NOMO-1 treated with dmso at 0.1 percent for 144 hours (cell line): ENCODE results near the gene EHD1.
"Not testable (repeated sequence)": the region's sequence is repeated elsewhere in the genome, so short reads cannot be mapped to it uniquely, and the experiment has no call there.

Source experiments
- DNase-seq: peaks from one replicate; lab custom pipeline; 2025; ENCODE audit not compliant: unreplicated experiment; lab: John Stamatoyannopoulos, UW

EHD1 gene

DNA sequence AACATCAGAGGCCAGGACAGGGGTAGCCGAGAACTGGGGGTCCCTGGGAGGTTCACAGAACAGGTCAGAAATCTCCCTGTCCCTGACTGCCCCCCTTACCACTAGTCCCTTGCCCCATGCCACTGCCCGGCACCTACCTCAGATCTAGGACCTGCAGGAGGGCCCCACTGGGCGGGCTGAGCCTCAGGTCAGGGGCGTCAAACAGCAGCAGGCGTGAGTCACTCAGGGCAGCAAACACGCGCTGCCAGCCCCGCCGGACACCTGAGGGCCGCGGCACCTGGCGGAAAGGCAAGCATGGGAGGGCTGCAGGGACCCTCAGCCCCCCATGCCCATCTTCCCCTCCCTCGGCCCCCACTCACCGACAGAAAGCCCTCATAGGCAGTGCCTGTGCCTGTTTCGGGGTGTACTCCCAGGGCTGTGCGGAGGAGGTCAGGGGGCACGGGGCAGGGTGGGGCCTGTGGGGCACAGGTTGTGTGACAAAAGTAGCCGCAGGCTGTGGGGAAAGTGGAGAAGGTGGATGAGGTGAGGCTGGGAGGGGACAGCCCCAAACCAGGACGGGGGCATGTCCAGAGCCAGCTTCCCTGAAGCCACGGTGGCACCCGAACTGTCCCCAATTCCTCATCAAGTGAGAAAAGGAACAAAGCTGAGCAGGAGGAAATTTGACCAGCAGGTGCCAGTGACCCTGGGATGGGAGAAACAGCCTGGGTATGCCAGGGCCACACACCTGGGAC is 45.8 kb downstream of the EHD1 start:
- no peak for DNase-seq

DNA sequence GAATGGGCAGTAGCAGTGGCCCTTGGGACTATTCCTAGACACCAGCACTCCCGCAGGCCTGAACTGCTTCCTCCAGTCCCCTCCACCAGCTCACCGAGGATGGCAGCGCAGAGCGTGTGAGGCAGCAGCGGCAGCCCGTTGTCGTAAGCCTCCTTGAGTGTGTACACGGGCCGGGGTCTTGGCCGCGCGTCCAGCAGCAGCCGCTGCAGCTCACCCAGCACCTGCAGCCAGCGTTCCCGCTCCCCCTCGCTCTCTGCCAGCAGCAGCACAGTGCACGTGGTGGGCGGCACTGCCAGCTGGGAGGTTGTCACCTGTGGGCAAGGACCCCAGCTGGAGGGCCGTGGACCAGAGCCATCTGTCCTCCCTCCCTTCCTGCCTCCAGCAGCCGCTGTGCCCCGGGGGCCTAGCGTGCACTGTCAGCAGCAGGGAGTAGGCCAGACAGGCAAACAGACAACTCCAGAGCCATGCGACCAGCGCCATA is 47.0 kb downstream of the EHD1 start:
- no peak for DNase-seq

DNA sequence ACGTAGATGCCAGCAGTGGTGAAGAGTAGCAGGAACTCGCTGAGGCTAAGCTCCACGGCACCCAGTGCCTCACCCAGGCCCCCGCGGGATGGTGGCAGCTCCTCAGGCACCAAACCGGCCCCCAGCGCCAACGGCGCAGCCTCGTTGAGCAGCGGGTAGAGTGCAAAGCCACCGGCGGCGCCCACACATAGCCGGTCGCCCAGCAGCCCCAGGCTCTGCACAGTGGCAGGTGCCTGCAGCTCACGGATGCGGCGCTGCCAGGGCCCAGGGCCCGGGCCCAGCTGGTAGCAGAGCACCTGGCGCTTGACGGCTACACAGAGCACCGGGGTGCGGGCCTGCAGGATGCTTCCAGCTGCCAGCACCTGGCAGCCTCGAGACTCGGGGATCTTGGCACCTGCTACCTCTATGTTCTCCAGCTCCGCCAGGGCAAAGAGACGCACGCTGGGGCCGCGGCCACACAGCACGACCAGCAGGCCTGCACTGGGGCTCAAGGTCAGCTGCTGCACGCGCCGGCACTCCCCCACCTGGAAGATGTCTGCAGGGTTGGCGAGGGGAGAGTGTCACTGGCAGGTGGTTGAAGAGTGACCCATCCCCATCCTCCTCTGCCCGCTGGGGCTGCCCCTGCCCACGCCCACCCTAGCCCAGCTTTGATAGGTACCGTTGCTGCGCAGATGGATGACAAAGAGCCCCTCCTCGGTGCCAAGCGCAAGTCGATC is 48.7 kb downstream of the EHD1 start:
- DNase-seq = no peak

- DNase-seq = no peak
These were observed 51.0 kb downstream of the EHD1 start for GRCh38 chr11:64827451-64827839.

- no peak for DNase-seq
These were observed 51.6 kb downstream of the EHD1 start for GRCh38 chr11:64826578-64827450.

- DNase-seq = no peak
These were observed 52.4 kb downstream of the EHD1 start for GRCh38 chr11:64826062-64826461.

- DNase-seq = no peak
These were observed 54.8 kb downstream of the EHD1 start for GRCh38 chr11:64823568-64824119.

DNA sequence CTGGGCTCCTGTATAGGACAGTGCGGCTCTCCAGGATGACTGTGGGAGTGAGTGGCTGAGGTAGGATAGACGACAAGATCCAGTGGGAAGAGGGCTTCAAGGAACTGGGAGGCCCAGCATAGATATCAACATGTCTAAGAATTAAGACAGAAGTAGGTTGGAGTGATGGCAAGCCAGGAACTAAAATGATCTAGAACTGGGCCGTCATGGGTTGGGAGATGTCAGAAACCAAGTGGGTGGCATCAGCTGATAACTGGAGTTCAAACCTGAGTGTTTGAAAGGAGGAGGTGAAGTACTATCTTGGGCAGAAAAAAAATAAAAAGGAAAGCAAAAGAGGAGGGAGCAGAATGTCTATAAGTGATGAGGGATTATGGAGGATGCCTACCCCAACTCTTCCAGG is 60.9 kb downstream of the EHD1 start:
- no peak for DNase-seq

DNA sequence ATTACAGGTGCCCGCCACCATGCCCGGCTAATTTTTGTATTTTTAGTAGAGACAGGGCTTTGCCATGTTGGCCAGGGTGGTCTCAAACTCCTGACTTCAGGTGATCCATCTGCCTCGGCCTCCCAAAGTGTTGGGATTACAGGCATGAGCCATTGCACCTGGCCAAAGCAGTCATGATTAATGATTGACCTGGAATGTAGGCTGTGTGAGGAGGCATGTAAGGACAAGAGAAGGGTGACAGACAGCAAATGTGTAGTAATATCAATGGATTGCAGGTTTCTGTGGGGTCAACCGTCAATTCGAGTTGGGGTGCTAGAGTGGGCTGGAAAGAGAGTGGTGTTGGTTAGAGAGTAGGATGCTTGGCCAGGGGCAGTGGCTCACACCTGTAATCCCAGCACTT is 63.0 kb downstream of the EHD1 start:
- DNase-seq = not testable (repeated sequence)

DNA sequence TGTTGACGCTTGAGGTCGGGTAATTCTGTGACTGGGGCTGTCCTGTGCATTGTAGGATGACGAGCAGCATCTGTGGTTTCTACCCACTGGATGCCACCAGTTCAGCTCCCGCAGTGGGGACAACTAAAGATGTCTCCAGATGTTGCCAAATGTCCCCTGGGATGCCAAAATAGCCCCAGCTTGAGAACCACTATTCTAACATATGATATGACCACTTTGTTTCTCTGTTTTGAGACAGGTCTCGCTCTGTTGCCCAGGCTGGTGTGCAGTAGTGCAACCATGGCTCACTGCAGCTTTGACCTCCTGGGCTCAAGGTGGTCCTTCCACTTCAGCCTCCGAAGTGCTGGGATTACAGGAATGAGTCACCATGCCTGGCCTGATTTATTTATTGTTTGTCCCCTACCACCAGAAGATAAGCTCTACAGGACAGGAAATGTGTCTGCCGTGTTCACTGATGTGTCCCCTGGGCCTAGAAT is 63.7 kb downstream of the EHD1 start:
- no peak for DNase-seq

DNA sequence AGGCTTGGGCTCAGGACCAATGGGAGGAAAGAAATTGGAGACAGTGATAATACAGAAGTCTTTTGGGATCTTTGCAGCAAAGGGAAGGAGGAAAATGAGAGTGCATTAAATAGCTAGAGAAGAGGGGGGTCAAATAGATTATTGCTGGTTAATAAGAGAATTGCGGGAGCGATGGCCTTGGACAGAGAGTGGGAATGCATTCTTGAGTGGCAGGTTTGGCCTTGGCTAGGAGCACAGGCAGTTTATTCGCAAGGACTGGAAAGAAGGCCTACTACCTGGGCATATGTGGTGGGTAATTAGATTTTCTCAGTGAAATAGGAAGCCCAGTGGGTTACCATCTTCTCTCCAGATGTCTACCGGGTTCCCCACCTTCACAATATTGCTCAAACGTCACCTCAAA is 64.6 kb downstream of the EHD1 start:
- no peak for DNase-seq

DNA sequence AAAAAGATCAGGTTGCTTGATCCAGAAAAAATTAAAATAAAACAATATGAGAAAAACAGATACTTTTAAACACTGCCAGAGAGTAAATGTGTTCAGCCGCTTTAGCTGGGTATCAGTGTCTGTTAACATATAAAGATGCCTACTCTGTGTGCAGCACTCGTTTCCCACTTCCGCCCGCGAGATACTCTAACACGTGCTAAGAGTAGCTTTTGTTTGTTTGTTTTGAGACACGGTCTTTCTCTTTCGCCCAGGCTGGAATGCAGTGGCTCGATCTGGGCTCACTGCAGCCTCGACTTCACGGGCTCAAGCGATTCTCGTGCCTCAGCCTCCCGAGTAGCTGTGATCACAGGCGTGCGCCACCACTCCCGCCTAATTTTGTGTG is 67.5 kb downstream of the EHD1 start:
- DNase-seq = no peak

- DNase-seq = peak; percentile 94
These were observed 68.0 kb downstream of the EHD1 start, which contains the start of gene MEN1 for GRCh38 chr11:64810271-64810890. Gene MEN1, minus strand, starts transcription at chr11:64810551. Its CDS starts 442 bp downstream, at chr11:64810109.

- DNase-seq = no peak
These were observed 68.6 kb downstream of the EHD1 start for GRCh38 chr11:64809781-64810241.

DNA sequence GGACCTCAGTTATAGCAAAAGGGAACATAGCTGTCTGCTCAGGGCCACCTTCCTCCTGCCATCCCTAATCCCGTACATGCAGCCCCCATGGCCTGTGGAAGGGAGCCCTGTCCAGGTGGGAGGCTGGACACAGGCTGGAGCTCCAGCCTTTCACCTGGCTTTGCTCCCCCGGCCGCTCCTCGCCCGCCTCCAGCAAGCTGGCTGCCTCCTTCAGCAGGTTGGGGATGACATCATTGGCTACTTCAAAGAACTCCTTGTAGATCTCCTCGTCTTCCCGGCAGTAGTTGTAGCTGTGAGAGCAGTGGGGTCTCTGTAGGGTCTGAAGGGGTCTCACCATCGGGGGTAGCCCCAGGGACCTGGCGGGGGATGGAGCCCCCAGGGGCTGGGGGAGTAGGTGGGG is 72.9 kb downstream of the EHD1 start:
- no peak for DNase-seq

DNA sequence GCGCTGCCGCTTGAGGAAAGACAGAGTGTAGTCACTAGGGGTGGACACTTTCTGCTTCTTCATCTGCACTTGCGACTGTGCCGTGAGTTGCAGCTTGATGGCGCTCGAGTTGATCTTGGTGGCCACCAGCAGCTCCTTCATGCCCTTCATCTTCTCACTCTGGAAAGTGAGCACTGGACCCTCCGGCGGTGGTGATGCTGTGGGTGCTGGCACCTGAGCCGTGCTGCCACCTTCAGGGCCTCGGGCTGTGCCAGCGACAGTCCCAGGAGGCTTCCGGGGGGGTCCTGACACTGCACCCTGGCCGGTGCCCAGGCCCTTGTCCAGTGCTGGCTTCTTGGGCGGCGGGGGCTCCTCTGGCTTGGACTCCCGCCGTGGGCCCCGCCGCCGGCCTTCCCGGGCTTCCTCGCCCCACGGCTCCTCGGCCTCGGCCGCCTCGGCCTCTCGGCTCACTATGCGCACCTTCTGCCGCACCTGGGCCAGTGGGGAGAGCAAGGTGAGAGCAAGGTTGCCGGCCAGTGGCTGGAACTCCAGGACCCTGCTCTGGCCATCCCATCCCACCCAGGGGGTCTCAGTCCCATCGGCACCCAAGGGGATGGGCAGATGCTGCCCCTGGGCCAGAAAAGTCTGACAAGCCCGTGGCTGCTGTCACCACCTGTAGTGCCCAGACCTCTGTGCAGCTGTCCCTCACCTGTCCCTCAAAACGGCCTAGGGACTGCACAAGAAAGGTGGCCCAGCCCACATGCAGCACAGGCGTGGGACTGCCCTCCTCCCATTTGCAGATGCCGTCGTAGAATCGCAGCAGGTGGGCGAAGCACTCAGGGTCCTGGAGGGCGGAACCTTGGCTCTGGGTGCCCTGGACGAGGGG is 73.8 kb downstream of the EHD1 start:
- DNase-seq = no peak

- no peak for DNase-seq
These were observed 74.5 kb downstream of the EHD1 start for GRCh38 chr11:64803846-64804345.

GRCh38 chr11:64803158-64803845 is 75.1 kb downstream of the EHD1 start, which contains the start of gene MAP4K2:
Gene MAP4K2, minus strand, starts transcription at chr11:64803214. Its CDS starts 65 bp downstream, at chr11:64803149.
- peak; percentile 62 for DNase-seq
